Activated CD4-positive, alpha-beta memory T cell treated with anti-CD3 and anti-CD28 coated beads for 36 hours (primary cell): ENCODE measurements around the gene LRRC71. TPM values are rescaled to one million over a fixed set of nuclear protein-coding genes. Genes with fewer than 3 reads are reported as not detected.

Source experiments
- CTCF ChIA-PET: fragments of 350-600 bp; sonication (Branson Sonifier 250); formaldehyde crosslinking; loops from one replicate; lab custom pipeline; 2021; ENCODE audit warnings: antibody characterized with exemption, inconsistent platforms; lab: Charles Lee
- POLR2A ChIA-PET: fragments of 350-600 bp; sonication (Branson Sonifier 250); formaldehyde crosslinking; loops from one replicate; lab custom pipeline; 2021; ENCODE audit warnings: antibody characterized with exemption; lab: Charles Lee
- DNase-seq: peaks from one replicate; pipeline ENCODE4 v3.0.0-alpha.2; 2020
- H3K27ac Mint-ChIP-seq: one replicate; pipeline ENCODE4 v1.8.0; 2021; ENCODE audit warnings: mixed read lengths
- H3K27me3 Mint-ChIP-seq: one replicate; pipeline ENCODE4 v1.8.0; 2021; ENCODE audit warnings: mixed read lengths
- H3K36me3 Mint-ChIP-seq: one replicate; pipeline ENCODE4 v1.8.0; 2021; ENCODE audit warnings: mixed read lengths
- H3K4me1 Mint-ChIP-seq: one replicate; pipeline ENCODE4 v1.8.0; 2021; ENCODE audit warnings: low read depth, mixed read lengths
- H3K4me3 Mint-ChIP-seq: one replicate; pipeline ENCODE4 v1.8.0; 2021; ENCODE audit warnings: mild to moderate bottlenecking, mixed read lengths
- H3K9me3 Mint-ChIP-seq: one replicate; pipeline ENCODE4 v1.8.0; 2021; ENCODE audit warnings: mixed read lengths
- intact Hi-C: fragments of 100-400 bp; cut with micrococcal nuclease; formaldehyde crosslinking; loops from one replicate; pipeline ENCODE4 v1.15.1; 2023
- total RNA-seq, 2 experiments: library from RNA; stranded (reverse); gene quantifications; one replicate each; pipeline ENCODE4 v1.2.3, GENCODE V29; 2021

The LRRC71 gene
- total RNA-seq, 2 experiments from 2014 or later = not detected

- Mint-ChIP-seq H3K27ac (no peak overlapping the region), H3K36me3 (no peaks in the 10 kb centered on the region), H3K27me3 (peaks cover 33% of the 10 kb centered on the region), H3K4me1 (no peaks in the 10 kb centered on the region), H3K4me3 (no peak overlapping the region), H3K9me3 (no peaks in the 10 kb centered on the region)
- DNase-seq = no peak
- intact Hi-C loops = no loop called here
- POLR2A ChIA-PET = no interaction called here
- CTCF ChIA-PET = no interaction called here
These were observed 37.9 kb upstream of the LRRC71 start for GRCh38 chr1:156882543-156882942.

- Mint-ChIP-seq H3K4me3 (no peak overlapping the region), H3K4me1 (no peaks in the 10 kb centered on the region), H3K27me3 (peaks cover 33% of the 10 kb centered on the region), H3K27ac (no peak overlapping the region), H3K9me3 (no peaks in the 10 kb centered on the region), H3K36me3 (no peaks in the 10 kb centered on the region)
- no peak for DNase-seq
- ChIA-PET CTCF (interaction anchor here (0.9 to 3.3 kb wide), 2 partner anchors 24 to 158 kb away, joined by 3 to 16 read pairs; partner anchors contain the start of gene NTRK1), POLR2A (no interaction called here)
- intact Hi-C loops = no loop called here
These were observed 36.5 kb upstream of the LRRC71 start for GRCh38 chr1:156883919-156884318.

GRCh38 chr1:156884560-156885184 lies 35.8 kb upstream of the LRRC71 start:
- Mint-ChIP-seq H3K9me3 (no peaks in the 10 kb centered on the region), H3K4me1 (no peaks in the 10 kb centered on the region), H3K27ac (no peak overlapping the region), H3K36me3 (no peaks in the 10 kb centered on the region), H3K4me3 (no peak overlapping the region), H3K27me3 (peaks cover 31% of the 10 kb centered on the region)
- intact Hi-C loops = no loop called here
- CTCF ChIA-PET = interaction anchor here (0.9 to 9.3 kb wide), 3 partner anchors 24 to 158 kb away, joined by 3 to 137 read pairs (median 16); partner anchors contain the start of gene NTRK1
- DNase-seq = no peak
- POLR2A ChIA-PET = no interaction called here

- intact Hi-C loops = no loop called here
- no peaks in the 10 kb centered on the region for H3K9me3 Mint-ChIP-seq
- peaks cover 31% of the 10 kb centered on the region for H3K27me3 Mint-ChIP-seq
- H3K4me1 Mint-ChIP-seq = no peaks in the 10 kb centered on the region
- no peak for DNase-seq
- no peak overlapping the region for H3K4me3 Mint-ChIP-seq
- no peaks in the 10 kb centered on the region for H3K36me3 Mint-ChIP-seq
- ChIA-PET CTCF (interaction anchor here (3.3 to 9.3 kb wide), 2 partner anchors 25 to 49 kb away, joined by 16 to 137 read pairs; partner anchors contain the start of gene NTRK1), POLR2A (no interaction called here)
- no peak overlapping the region for H3K27ac Mint-ChIP-seq
These were observed 35.1 kb upstream of the LRRC71 start for GRCh38 chr1:156885314-156885713.

- Mint-ChIP-seq H3K36me3 (no peaks in the 10 kb centered on the region), H3K4me1 (no peaks in the 10 kb centered on the region), H3K27me3 (peaks cover 35% of the 10 kb centered on the region), H3K27ac (no peak overlapping the region), H3K4me3 (no peak overlapping the region), H3K9me3 (no peaks in the 10 kb centered on the region)
- intact Hi-C loops = no loop called here
- POLR2A ChIA-PET = no interaction called here
- no peak for DNase-seq
- CTCF ChIA-PET = interaction anchor here (3.0 to 9.3 kb wide), 3 partner anchors 26 to 196 kb away, joined by 13 to 137 read pairs (median 16); partner anchors contain the start of gene NTRK1
These were observed 34.5 kb upstream of the LRRC71 start for GRCh38 chr1:156885880-156886355.

- no peak for DNase-seq
- CTCF ChIA-PET = interaction anchor here (0.8 to 9.3 kb wide), 5 partner anchors 26 to 197 kb away, joined by 3 to 137 read pairs (median 13); partner anchors contain the start of gene NTRK1
- Mint-ChIP-seq H3K36me3 (no peaks in the 10 kb centered on the region), H3K4me1 (peaks cover 2% of the 10 kb centered on the region), H3K9me3 (no peaks in the 10 kb centered on the region), H3K27ac (no peak overlapping the region), H3K27me3 (peaks cover 43% of the 10 kb centered on the region), H3K4me3 (no peak overlapping the region)
- intact Hi-C loops = no loop called here
- POLR2A ChIA-PET = no interaction called here
These were observed 33.7 kb upstream of the LRRC71 start for GRCh38 chr1:156886583-156887281.

GRCh38 chr1:156887317-156887716 lies 33.1 kb upstream of the LRRC71 start:
- DNase-seq = no peak
- no peak overlapping the region for H3K27ac Mint-ChIP-seq
- H3K4me1 Mint-ChIP-seq = peaks cover 7% of the 10 kb centered on the region
- no peaks in the 10 kb centered on the region for H3K9me3 Mint-ChIP-seq
- no peaks in the 10 kb centered on the region for H3K36me3 Mint-ChIP-seq
- intact Hi-C loops = no loop called here
- no peak overlapping the region for H3K4me3 Mint-ChIP-seq
- CTCF ChIA-PET = interaction anchor here (0.8 to 9.3 kb wide), 4 partner anchors 41 to 198 kb away, joined by 3 to 137 read pairs (median 8); no protein-coding TSS in a partner anchor
- POLR2A ChIA-PET = no interaction called here
- H3K27me3 Mint-ChIP-seq = peaks cover 40% of the 10 kb centered on the region

GRCh38 chr1:156887734-156888133 lies 32.7 kb upstream of the LRRC71 start:
- Mint-ChIP-seq H3K4me3 (no peak overlapping the region), H3K9me3 (no peaks in the 10 kb centered on the region), H3K27ac (no peak overlapping the region), H3K36me3 (no peaks in the 10 kb centered on the region), H3K27me3 (peaks cover 40% of the 10 kb centered on the region), H3K4me1 (peaks cover 7% of the 10 kb centered on the region)
- no peak for DNase-seq
- intact Hi-C loops = no loop called here
- ChIA-PET POLR2A (no interaction called here), CTCF (interaction anchor here (1.8 to 9.3 kb wide), 3 partner anchors 51 to 198 kb away, joined by 4 to 137 read pairs (median 13); no protein-coding TSS in a partner anchor)

- peaks cover 42% of the 10 kb centered on the region for H3K27me3 Mint-ChIP-seq
- H3K36me3 Mint-ChIP-seq = no peaks in the 10 kb centered on the region
- H3K9me3 Mint-ChIP-seq = no peaks in the 10 kb centered on the region
- intact Hi-C loops = loop anchor here (1.0 to 10.0 kb wide), 5 partner anchors 29 to 205 kb away; partner anchors contain the start of gene NTRK1
- CTCF ChIA-PET = interaction anchor here (0.7 to 9.3 kb wide), 36 partner anchors 8 to 229 kb away, joined by 3 to 137 read pairs (median 5); partner anchors contain the start of genes INSRR, ISG20L2, LRRC71 and METTL25B
- peaks cover 10% of the 10 kb centered on the region for H3K4me1 Mint-ChIP-seq
- no peak overlapping the region for H3K4me3 Mint-ChIP-seq
- DNase-seq = peak; percentile 74
- H3K27ac Mint-ChIP-seq = no peak overlapping the region
- POLR2A ChIA-PET = interaction anchor here (1.2 kb wide), 1 partner anchor 32 kb away, joined by 3 read pairs; no protein-coding TSS in a partner anchor
These were observed 30.4 kb upstream of the LRRC71 start for GRCh38 chr1:156889802-156890580.

GRCh38 chr1:156892190-156893047 lies 28.0 kb upstream of the LRRC71 start:
- H3K4me3 Mint-ChIP-seq = peak overlapping the region; percentile 48
- peaks cover 46% of the 10 kb centered on the region for H3K27me3 Mint-ChIP-seq
- intact Hi-C loops = loop anchor here (2.0 to 10.0 kb wide), 2 partner anchors 28 to 208 kb away; partner anchors contain the start of gene LRRC71
- ChIA-PET CTCF (interaction anchor here (0.8 to 9.3 kb wide), 20 partner anchors 13 to 343 kb away, joined by 3 to 137 read pairs (median 4); partner anchors contain the start of genes INSRR, LRRC71, NTRK1 and SH2D2A), POLR2A (no interaction called here)
- no peaks in the 10 kb centered on the region for H3K9me3 Mint-ChIP-seq
- H3K27ac Mint-ChIP-seq = no peak overlapping the region
- H3K4me1 Mint-ChIP-seq = peaks cover 10% of the 10 kb centered on the region
- DNase-seq = peak; percentile 92
- H3K36me3 Mint-ChIP-seq = no peaks in the 10 kb centered on the region
